Activated CD8-positive, alpha-beta memory T cell treated with anti-CD3 and anti-CD28 coated beads, Interleukin-2, amount 10 ng/mL, durations not matched to agents 7 days and 5 days (primary cell): ENCODE results near the gene SLC15A3. TPM values are rescaled to one million over a fixed set of nuclear protein-coding genes. Genes with fewer than 3 reads are reported as not detected.

Source experiments
- ATAC-seq: fragments of 150-1000 bp; cut with Tn5 transposase; one replicate; pipeline ENCODE4 v1.10.0; 2021; ENCODE audit warnings: moderate library complexity
- CTCF ChIA-PET: fragments of 350-600 bp; sonication (Branson Sonifier 250); formaldehyde crosslinking; loops from one replicate; lab custom pipeline; 2021; ENCODE audit warnings: antibody characterized with exemption; lab: Charles Lee
- DNase-seq: peaks from one replicate; pipeline ENCODE4 v3.0.0-alpha.2; 2020
- H3K27ac Mint-ChIP-seq: one replicate; pipeline ENCODE4 v1.8.0; 2021; ENCODE audit warnings: mild to moderate bottlenecking, mixed read lengths
- H3K27me3 Mint-ChIP-seq: one replicate; pipeline ENCODE4 v1.8.0; 2021; ENCODE audit warnings: mixed read lengths
- H3K36me3 Mint-ChIP-seq: one replicate; pipeline ENCODE4 v1.8.0; 2021; ENCODE audit warnings: mild to moderate bottlenecking, mixed read lengths
- H3K4me1 Mint-ChIP-seq: one replicate; pipeline ENCODE4 v1.8.0; 2021; ENCODE audit warnings: mixed read lengths
- H3K4me3 Mint-ChIP-seq: one replicate; pipeline ENCODE4 v1.8.0; 2021; ENCODE audit warnings: mild to moderate bottlenecking, moderate library complexity, mixed read lengths
- H3K9me3 Mint-ChIP-seq: one replicate; pipeline ENCODE4 v1.8.0; 2022; ENCODE audit warnings: low read depth, mixed read lengths
- total RNA-seq, 2 experiments: library from RNA; stranded (reverse); gene quantifications; one replicate each; pipeline ENCODE4 v1.2.3, GENCODE V29; 2021

The SLC15A3 gene
- total RNA-seq, 2 experiments from 2014 or later: 0.30 to 0.96 TPM

DNA sequence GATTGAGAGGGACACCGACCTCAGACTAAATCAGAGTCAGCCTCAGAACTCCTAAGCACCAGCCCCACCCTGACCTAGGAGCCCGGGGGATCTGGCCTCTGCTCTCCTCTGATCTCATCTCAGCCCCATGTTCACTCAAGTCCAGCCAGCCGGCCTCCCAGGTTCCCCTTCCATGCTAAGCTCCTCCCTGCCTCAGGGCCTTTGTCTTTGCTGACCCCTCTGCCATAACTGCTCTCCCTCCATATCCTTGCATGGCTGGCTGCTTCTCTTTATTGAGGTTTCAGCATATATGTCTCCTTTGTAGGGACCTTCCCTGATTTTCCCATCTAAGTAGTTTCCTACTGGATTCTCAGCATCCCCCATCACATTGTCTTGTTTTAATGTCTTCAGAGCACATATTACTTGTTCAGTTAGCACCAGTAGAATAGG lies 780 bp upstream of the SLC15A3 start:
- Mint-ChIP-seq H3K9me3 (no peaks in the 10 kb centered on the region), H3K4me1 (peaks cover 15% of the 10 kb centered on the region), H3K27me3 (peaks cover 63% of the 10 kb centered on the region), H3K36me3 (no peaks in the 10 kb centered on the region), H3K4me3 (peak overlapping the region; percentile 65), H3K27ac (no peak overlapping the region)
- CTCF ChIA-PET: interaction anchor here (1.7 kb wide), 1 partner anchor 39 kb away, joined by 6 read pairs; the partner anchor contains the start of gene TMEM109
- ATAC-seq: no peak
- no peak for DNase-seq

GRCh38 chr11:60951606-60951903 lies 421 bp downstream of the SLC15A3 start:
- peak; percentile 11 for ATAC-seq
- H3K4me1 Mint-ChIP-seq: peaks cover 15% of the 10 kb centered on the region
- no peaks in the 10 kb centered on the region for H3K36me3 Mint-ChIP-seq
- no peak overlapping the region for H3K27ac Mint-ChIP-seq
- DNase-seq: no peak
- H3K9me3 Mint-ChIP-seq: no peaks in the 10 kb centered on the region
- peaks cover 57% of the 10 kb centered on the region for H3K27me3 Mint-ChIP-seq
- H3K4me3 Mint-ChIP-seq: peak overlapping the region; percentile 65
- CTCF ChIA-PET: interaction anchor here (1.7 kb wide), 1 partner anchor 38 kb away, joined by 6 read pairs; the partner anchor contains the start of gene TMEM109

DNA sequence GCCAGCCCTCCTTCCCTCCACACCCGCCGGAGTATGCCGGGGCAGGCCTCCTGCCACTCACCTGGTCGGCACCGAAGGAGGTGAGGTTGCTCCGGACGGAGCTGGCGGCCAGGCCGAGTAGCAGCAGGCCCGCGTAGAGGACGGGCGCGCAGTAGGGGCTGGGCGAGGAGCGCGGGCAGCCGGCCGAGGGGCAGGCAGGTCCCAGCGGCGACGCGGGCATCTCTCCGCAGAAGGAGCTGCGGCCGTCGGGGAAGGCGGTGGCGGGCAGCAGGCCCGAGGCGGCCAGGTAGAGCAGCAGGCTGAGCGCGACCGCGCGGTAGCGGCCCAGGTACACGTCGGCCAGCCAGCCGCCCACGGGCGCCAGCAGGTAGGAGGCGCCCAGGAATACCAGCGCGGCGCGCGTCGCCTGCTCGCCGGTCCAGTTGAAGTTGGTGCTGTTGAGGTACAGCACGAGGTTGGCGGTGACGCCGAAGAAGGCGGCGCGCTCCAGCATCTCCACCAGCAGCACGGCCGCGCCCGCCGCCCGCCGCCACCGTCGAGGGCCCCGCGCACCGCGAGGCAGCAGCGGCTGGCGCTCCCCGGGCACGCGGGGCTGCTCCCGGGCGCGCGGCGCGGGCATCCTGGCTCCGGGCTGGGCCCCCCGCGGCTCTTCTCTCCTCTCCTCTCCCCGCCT lies 907 bp downstream of the SLC15A3 start:
- H3K4me1 Mint-ChIP-seq: peaks cover 15% of the 10 kb centered on the region
- H3K4me3 Mint-ChIP-seq: no peak overlapping the region
- no peaks in the 10 kb centered on the region for H3K36me3 Mint-ChIP-seq
- ATAC-seq (peak; percentile 45), DNase-seq (no peak)
- peaks cover 53% of the 10 kb centered on the region for H3K27me3 Mint-ChIP-seq
- no peak overlapping the region for H3K27ac Mint-ChIP-seq
- H3K9me3 Mint-ChIP-seq: no peaks in the 10 kb centered on the region
- CTCF ChIA-PET: no interaction called here

DNA sequence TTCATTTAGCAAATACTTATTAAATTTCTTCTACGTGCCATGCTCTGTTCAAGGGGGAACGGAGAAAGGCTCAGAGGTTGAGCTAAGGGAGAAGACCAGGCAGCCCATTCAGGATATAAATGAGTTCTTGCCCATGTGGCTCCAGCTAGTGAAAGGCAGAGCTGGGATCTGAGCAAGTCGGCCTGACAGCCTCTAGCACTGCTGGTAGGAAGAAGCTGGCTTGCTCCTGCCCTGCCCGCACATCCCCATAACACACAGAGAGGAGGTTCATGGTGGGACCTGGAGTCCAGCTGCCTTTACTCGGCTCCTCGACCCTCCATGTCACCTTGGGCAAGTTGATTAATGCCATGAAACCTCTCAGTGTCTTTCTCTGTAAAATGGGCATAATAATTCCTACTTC lies 2.0 kb downstream of the SLC15A3 start:
- Mint-ChIP-seq H3K4me3 (no peak overlapping the region), H3K27ac (no peak overlapping the region), H3K36me3 (no peaks in the 10 kb centered on the region), H3K27me3 (peaks cover 50% of the 10 kb centered on the region), H3K4me1 (peaks cover 15% of the 10 kb centered on the region), H3K9me3 (no peaks in the 10 kb centered on the region)
- no peak for ATAC-seq
- CTCF ChIA-PET: interaction anchor here (1.0 to 2.1 kb wide), 3 partner anchors 9 to 21 kb away, joined by 3 to 9 read pairs (median 3); partner anchors contain the start of gene CD6
- no peak for DNase-seq

DNA sequence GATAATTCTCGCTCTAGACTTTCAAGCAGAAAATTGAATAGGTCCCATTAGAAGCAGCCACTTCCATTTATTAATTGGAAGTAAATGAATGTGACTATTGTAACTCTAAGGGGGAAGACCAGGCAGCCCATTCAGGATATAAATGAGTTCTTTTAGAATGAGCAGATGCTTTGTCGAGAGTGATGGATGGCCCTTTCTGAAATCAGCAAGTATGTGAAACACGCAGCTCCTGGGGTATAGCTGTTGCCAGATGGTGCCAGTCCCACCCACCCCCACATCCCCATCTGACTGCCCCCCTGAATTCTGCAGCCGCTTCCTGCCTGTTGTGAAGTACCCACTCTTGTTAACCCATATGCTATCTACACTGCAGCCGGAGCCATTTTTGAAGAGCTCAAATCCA lies 3.7 kb downstream of the SLC15A3 start:
- CTCF ChIA-PET: no interaction called here
- Mint-ChIP-seq H3K27ac (no peak overlapping the region), H3K36me3 (no peaks in the 10 kb centered on the region), H3K9me3 (no peaks in the 10 kb centered on the region), H3K4me1 (peaks cover 15% of the 10 kb centered on the region), H3K4me3 (no peak overlapping the region), H3K27me3 (peaks cover 41% of the 10 kb centered on the region)
- no peak for DNase-seq
- ATAC-seq: no peak

DNA sequence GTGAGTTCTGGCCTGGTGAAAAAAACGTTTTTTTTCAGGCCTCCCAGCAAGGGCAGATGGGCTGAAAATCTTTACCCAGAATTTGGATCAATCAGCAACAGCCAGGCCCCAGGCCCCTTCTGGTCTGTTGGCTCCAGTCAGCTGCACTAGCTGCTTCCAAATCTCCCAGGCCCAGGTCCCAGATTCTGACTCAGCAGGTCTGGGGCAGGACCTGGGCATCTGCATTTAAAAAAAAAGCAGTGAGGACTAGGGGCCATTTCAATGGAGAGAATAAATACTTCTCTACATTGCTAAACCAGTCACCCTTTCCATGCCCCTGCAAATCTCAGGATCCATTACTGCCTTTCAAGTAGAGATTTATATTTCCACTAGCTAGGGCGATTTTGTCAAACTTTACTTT lies 4.3 kb downstream of the SLC15A3 start:
- no peak for ATAC-seq
- no peak for DNase-seq
- Mint-ChIP-seq H3K9me3 (no peaks in the 10 kb centered on the region), H3K36me3 (no peaks in the 10 kb centered on the region), H3K4me3 (no peak overlapping the region), H3K27me3 (peaks cover 36% of the 10 kb centered on the region), H3K4me1 (peaks cover 12% of the 10 kb centered on the region), H3K27ac (no peak overlapping the region)
- CTCF ChIA-PET: no interaction called here

DNA sequence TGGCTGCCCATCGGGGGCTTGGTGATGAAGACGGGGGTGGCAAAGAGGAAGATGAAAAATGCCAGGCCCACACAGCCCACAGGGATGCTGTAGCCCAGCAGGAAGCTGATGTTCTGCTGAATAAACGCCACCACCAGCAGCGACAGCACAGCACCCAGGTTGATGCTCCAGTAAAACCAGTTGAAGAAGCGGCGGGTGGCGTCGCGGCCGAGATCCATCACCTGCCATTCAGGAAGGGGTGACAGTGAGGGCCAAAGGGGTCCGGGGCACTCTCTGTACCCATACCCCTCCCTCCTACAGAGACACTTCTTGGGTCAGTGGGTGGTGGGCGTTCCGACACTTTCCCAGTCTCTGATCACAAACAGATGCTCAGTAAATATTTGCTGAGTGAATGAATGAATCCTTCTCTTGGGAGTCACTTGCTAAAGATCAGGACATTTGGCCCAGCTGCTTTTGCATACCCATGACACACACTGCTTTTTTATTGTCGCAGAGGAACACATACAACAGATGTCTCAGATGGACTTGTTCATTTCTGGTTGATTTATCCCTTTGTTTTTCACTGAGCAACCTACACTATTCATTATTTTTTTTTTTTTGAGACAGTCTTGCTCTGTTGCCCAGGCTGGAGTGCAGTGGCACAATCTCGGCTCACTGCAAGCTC lies 5.2 kb downstream of the SLC15A3 start:
- no peak for ATAC-seq
- Mint-ChIP-seq H3K27ac (no peak overlapping the region), H3K9me3 (no peaks in the 10 kb centered on the region), H3K36me3 (no peaks in the 10 kb centered on the region), H3K4me3 (no peak overlapping the region), H3K4me1 (peaks cover 4% of the 10 kb centered on the region), H3K27me3 (peaks cover 26% of the 10 kb centered on the region)
- DNase-seq: no peak
- CTCF ChIA-PET: interaction anchor here (0.6 kb wide), 1 partner anchor 213 kb away, joined by 3 read pairs; no protein-coding TSS in a partner anchor

- H3K4me1 Mint-ChIP-seq: peaks cover 2% of the 10 kb centered on the region
- no peaks in the 10 kb centered on the region for H3K36me3 Mint-ChIP-seq
- ATAC-seq (no peak), DNase-seq (no peak)
- no peak overlapping the region for H3K27ac Mint-ChIP-seq
- no peaks in the 10 kb centered on the region for H3K9me3 Mint-ChIP-seq
- peaks cover 19% of the 10 kb centered on the region for H3K27me3 Mint-ChIP-seq
- H3K4me3 Mint-ChIP-seq: no peak overlapping the region
- CTCF ChIA-PET: no interaction called here
Measured at GRCh38 chr11:60945295-60945667, 6.7 kb downstream of the SLC15A3 start.

DNA sequence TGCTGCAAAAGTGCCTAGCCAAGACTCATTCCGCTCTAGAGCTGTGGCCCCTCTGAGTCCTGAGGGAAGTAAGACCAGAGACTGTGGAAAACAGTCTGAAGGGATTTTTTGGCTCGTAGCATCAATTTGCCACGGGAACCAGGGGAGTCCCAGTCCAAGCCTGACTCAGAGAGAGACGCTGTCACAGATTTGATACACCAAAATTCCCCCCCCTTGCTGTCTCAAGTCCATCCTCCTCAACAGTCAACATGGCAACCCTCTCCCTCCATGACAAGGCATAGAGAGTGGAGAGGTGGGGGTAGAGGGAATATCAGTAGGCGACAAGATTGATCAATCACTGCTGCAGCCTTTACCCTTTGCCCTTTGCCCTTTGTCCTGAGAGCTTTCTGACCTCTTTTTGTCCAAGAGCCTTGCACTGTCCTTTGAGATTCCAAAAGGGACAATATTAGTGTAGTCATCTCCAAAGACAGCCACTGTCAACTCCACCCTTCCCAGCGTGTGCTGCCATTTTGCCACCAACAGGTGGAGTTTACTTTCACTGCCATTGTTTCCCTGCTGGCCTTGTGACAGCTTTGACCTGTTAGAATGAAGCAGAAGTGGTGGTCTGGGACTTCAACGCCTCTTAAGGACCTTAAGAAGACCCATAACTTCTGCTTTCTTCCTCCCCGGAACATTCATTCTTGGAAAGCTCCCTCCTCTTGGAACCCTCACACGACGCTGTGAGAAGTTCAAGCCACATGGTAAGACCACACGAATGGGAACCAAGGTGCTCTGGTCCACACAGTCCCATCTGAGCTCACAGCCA lies 7.3 kb downstream of the SLC15A3 start:
- H3K4me3 Mint-ChIP-seq: no peak overlapping the region
- H3K9me3 Mint-ChIP-seq: no peaks in the 10 kb centered on the region
- H3K27me3 Mint-ChIP-seq: peaks cover 15% of the 10 kb centered on the region
- H3K36me3 Mint-ChIP-seq: no peaks in the 10 kb centered on the region
- DNase-seq (no peak), ATAC-seq (no peak)
- CTCF ChIA-PET: no interaction called here
- H3K4me1 Mint-ChIP-seq: peaks cover 2% of the 10 kb centered on the region
- H3K27ac Mint-ChIP-seq: no peak overlapping the region

GRCh38 chr11:60942970-60943565 lies 8.9 kb downstream of the SLC15A3 start:
- no peak for DNase-seq
- Mint-ChIP-seq H3K4me3 (no peak overlapping the region), H3K36me3 (no peaks in the 10 kb centered on the region), H3K9me3 (no peaks in the 10 kb centered on the region), H3K27me3 (peaks cover 2% of the 10 kb centered on the region), H3K4me1 (peaks cover 2% of the 10 kb centered on the region), H3K27ac (no peak overlapping the region)
- no peak for ATAC-seq
- CTCF ChIA-PET: interaction anchor here (1.2 kb wide), 1 partner anchor 311 kb away, joined by 3 read pairs; no protein-coding TSS in a partner anchor

DNA sequence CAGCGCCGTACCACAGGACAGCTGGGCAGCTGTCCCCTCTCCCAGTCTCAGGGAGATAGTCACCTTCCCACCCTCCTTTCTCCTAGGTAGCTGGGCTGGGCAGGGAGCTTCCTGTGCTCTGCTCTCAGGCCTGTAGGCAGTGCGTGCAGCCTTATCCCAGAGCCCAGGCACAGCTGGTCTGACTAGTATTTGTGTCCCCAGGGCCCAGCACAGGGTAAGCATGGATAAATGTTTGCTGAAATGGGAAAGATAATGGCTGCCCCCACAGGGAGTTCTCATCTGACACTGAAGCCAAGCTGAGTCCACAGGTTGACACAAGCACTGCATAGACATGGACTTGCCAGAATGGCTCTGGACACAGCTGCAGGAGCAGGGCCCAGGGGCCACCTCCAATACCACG lies 9.8 kb downstream of the SLC15A3 start:
- peaks cover 2% of the 10 kb centered on the region for H3K4me1 Mint-ChIP-seq
- H3K27me3 Mint-ChIP-seq: peaks cover 2% of the 10 kb centered on the region
- no peak overlapping the region for H3K27ac Mint-ChIP-seq
- H3K36me3 Mint-ChIP-seq: no peaks in the 10 kb centered on the region
- H3K4me3 Mint-ChIP-seq: no peak overlapping the region
- no peak for ATAC-seq
- H3K9me3 Mint-ChIP-seq: no peaks in the 10 kb centered on the region
- no peak for DNase-seq
- CTCF ChIA-PET: interaction anchor here (1.2 kb wide), 1 partner anchor 312 kb away, joined by 3 read pairs; no protein-coding TSS in a partner anchor

DNA sequence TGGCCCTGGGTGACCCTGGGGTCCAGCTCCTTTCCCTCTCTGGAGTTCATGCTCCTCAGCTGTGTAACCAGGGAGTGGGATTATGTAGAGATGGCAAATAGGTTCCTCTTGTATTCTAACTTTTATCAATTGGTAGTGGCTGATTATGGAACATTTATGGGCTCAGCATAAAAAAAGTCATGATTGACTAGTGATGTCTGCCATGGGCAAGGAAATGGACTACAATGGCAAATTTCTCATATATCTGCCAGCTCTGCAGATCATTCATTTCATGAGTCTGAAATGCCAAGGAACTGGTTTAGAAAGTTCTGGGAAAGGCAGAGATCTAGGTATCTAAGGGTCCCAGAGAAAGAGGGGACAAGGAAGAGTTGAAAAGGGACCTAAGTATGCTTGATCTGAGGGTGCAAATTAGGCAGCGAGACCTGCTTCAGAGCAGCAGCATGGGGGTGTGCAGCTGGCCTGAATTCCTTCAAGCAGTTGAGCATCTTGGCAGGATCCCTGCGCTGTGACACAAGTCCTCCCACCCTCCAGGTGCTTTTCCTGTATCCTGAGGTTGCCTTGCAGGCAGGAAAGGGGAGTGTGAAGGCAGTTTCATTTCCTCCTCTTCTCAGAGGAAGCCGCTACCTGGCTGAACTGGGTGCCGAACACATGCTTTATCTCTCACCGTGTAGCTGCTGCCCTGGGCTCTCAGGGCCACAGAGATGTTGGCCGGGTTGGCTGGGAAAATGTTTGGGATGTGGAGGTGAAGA lies 10.4 kb downstream of the SLC15A3 start:
- CTCF ChIA-PET: interaction anchor here (1.2 to 1.8 kb wide), 2 partner anchors 8 to 110 kb away, joined by 3 to 9 read pairs; no protein-coding TSS in a partner anchor
- Mint-ChIP-seq H3K27ac (no peak overlapping the region), H3K9me3 (no peaks in the 10 kb centered on the region), H3K36me3 (no peaks in the 10 kb centered on the region), H3K4me1 (peaks cover 2% of the 10 kb centered on the region), H3K4me3 (no peak overlapping the region), H3K27me3 (peaks cover 2% of the 10 kb centered on the region)
- no peak for DNase-seq
- no peak for ATAC-seq
